GM12875 (cell line): Measurements from ENCODE around the gene NFKBIA.
"Not testable (repeated sequence)": the region's sequence is repeated elsewhere in the genome, so short reads cannot be mapped to it uniquely, and the experiment has no call there.

Source experiments
- H3K4me3 ChIP-seq: one replicate; pipeline ENCODE4 v1.5.1; 2011; ENCODE audit warnings: low read depth, low read length, control low read depth
- CTCF ChIP-seq: IDR thresholded peaks from 2 replicates; pipeline ENCODE4 v1.5.1; 2011; ENCODE audit warnings: low read depth, mild to moderate bottlenecking, control low read depth, inconsistent platforms, low read length, moderate library complexity, borderline replicate concordance; ENCODE audit not compliant: insufficient read depth

Gene NFKBIA

GRCh38 chr14:35383569-35384454 is 20.7 kb downstream of the NFKBIA start:
- TF ChIP-seq CTCF = no peak
- no peak overlapping the region for H3K4me3 ChIP-seq

- no peak for TF ChIP-seq CTCF
- H3K4me3 ChIP-seq = no peak overlapping the region
Measured at GRCh38 chr14:35380794-35381193, 23.8 kb downstream of the NFKBIA start.

GRCh38 chr14:35379234-35379933 is 25.2 kb downstream of the NFKBIA start:
- H3K4me3 ChIP-seq = not testable (repeated sequence)

- no peak for TF ChIP-seq CTCF
- no peak overlapping the region for H3K4me3 ChIP-seq
Measured at GRCh38 chr14:35378425-35379233, 25.9 kb downstream of the NFKBIA start.

- H3K4me3 ChIP-seq = no peak overlapping the region
- no peak for TF ChIP-seq CTCF
Measured at GRCh38 chr14:35375558-35376025, 29.0 kb downstream of the NFKBIA start.

GRCh38 chr14:35374263-35374712 is 30.3 kb downstream of the NFKBIA start:
- H3K4me3 ChIP-seq = no peak overlapping the region
- TF ChIP-seq CTCF = no peak

- not testable (repeated sequence) for H3K4me3 ChIP-seq
Measured at GRCh38 chr14:35373208-35373607, 31.3 kb downstream of the NFKBIA start.
